SK-N-SH (cell line): ENCODE data around the gene RGR. TPM values are rescaled to one million over a fixed set of nuclear protein-coding genes. Genes with fewer than 3 reads are reported as not detected.

Experiments used
- CTCF ChIA-PET: fragments of 300-600, 350-600 bp; formaldehyde crosslinking; extraction: SDS; loops from one replicate; lab custom pipeline; 2021; lab: Yijun Ruan, JAX
- POLR2A ChIA-PET: fragments of 350-600 bp; sonication (Branson Sonifier 250); formaldehyde crosslinking; extraction: SDS; loops from one replicate; lab custom pipeline; 2020; ENCODE audit warnings: antibody characterized with exemption, inconsistent platforms; lab: Yijun Ruan, JAX
- DNase-seq: peaks from one replicate; pipeline ENCODE4 v3.0.0; 2012
- H2AFZ ChIP-seq: fragments of 200-600 bp; sonication (generic); 2 replicates; pipeline ENCODE4 v1.8.1; 2016; ENCODE audit warnings: antibody characterized with exemption, mild to moderate bottlenecking, low read depth
- H3F3A ChIP-seq: fragments of 200-600 bp; sonication (generic); replicated peaks from 2 replicates; pipeline ENCODE3; 2016; ENCODE audit warnings: antibody characterized with exemption, mild to moderate bottlenecking; ENCODE audit not compliant: insufficient read depth
- H3K27ac ChIP-seq, 2 experiments: fragments of 200-500 bp in 1 of 2; fragments of 200-600 bp in 1 of 2; sonication (Bioruptor generic) in 1 of 2; sonication (generic), shearing (Covaris generic) in 1 of 2; 2 replicates each; pipeline versions ENCODE4 v1.5.1 to v1.6.1; 2014 to 2016; ENCODE audit warnings: low read depth in 2 of 2, inconsistent platforms in 1 of 2, low read length in 1 of 2, mild to moderate bottlenecking in 1 of 2, mixed read lengths in 1 of 2
- H3K27me3 ChIP-seq: fragments of 200-600 bp; sonication (generic), shearing (Covaris generic); 2 replicates; pipeline ENCODE4 v1.6.1; 2016; ENCODE audit warnings: mixed run types; ENCODE audit not compliant: insufficient read depth
- H3K36me3 ChIP-seq, 2 experiments: fragments of 200-500 bp in 1 of 2; fragments of 200-600 bp in 1 of 2; sonication (Bioruptor generic) in 1 of 2; sonication (generic) in 1 of 2; replicated peaks in 1 of 2; 2 replicates each; pipeline versions ENCODE3 to v1.5.1; 2014 to 2016; ENCODE audit warnings: low read length in 1 of 2, mild to moderate bottlenecking in 1 of 2; ENCODE audit not compliant: insufficient read depth in 2 of 2, control insufficient read depth in 1 of 2
- H3K4me1 ChIP-seq, 2 experiments: fragments of 200-500 bp in 1 of 2; fragments of 200-600 bp in 1 of 2; sonication (Bioruptor generic) in 1 of 2; sonication (generic), shearing (Covaris generic) in 1 of 2; 2 replicates each; pipeline versions ENCODE4 v1.5.1 to v1.6.1; 2014 to 2016; ENCODE audit warnings: low read depth in 1 of 2, low read length in 1 of 2, mixed run types in 1 of 2; ENCODE audit not compliant: insufficient read depth in 2 of 2, control insufficient read depth in 1 of 2
- H3K4me2 ChIP-seq: fragments of 200-600 bp; sonication (generic), shearing (Covaris generic); 2 replicates; pipeline ENCODE4 v1.6.1; 2017; ENCODE audit warnings: mixed run types
- H3K4me3 ChIP-seq, 2 experiments: fragments of 200-500 bp in 1 of 2; fragments of 200-600 bp in 1 of 2; sonication (Bioruptor generic) in 1 of 2; sonication (generic), shearing (Covaris generic) in 1 of 2; 2 replicates each; pipeline versions ENCODE4 v1.5.1 to v1.8.1; 2014 to 2016; ENCODE audit warnings: low read depth in 2 of 2, inconsistent platforms in 1 of 2, low read length in 1 of 2, mild to moderate bottlenecking in 1 of 2, mixed read lengths in 1 of 2, moderate library complexity in 1 of 2
- H3K79me2 ChIP-seq: fragments of 200-600 bp; sonication (generic); 2 replicates; pipeline ENCODE4 v1.8.1; 2017; ENCODE audit warnings: mild to moderate bottlenecking; ENCODE audit not compliant: insufficient read depth
- H3K9ac ChIP-seq: fragments of 200-600 bp; sonication (generic); 2 replicates; pipeline ENCODE4 v1.6.1; 2017; ENCODE audit warnings: mixed run types
- H3K9me2 ChIP-seq: fragments of 200-600 bp; sonication (generic); 2 replicates; pipeline ENCODE4 v1.6.1; 2017; ENCODE audit warnings: mixed run types
- H3K9me3 ChIP-seq: fragments of 200-600 bp; sonication (generic); 2 replicates; pipeline ENCODE4 v1.6.1; 2017; ENCODE audit warnings: mixed run types, mild to moderate bottlenecking, moderate library complexity
- H4K20me1 ChIP-seq: fragments of 200-600 bp; sonication (generic); 2 replicates; pipeline ENCODE4 v1.6.1; 2017; ENCODE audit warnings: mild to moderate bottlenecking, mixed run types; ENCODE audit not compliant: insufficient read depth
- CHD2 ChIP-seq: fragments of 150-350 bp; IDR thresholded peaks from 2 replicates; pipeline ENCODE4 v1.6.1; 2018; ENCODE audit warnings: low read length; ENCODE audit not compliant: partially characterized antibody
- EP300 ChIP-seq, 2 experiments: IDR thresholded peaks; 2 replicates each; pipeline versions ENCODE4 v1.4.0 to v1.6.1; 2012; ENCODE audit warnings: borderline replicate concordance in 1 of 2, low read depth in 1 of 2, low read length in 1 of 2
- FOSL2 ChIP-seq: IDR thresholded peaks from 2 replicates; pipeline ENCODE4 v1.4.0; 2012; ENCODE audit warnings: low read depth, mild to moderate bottlenecking, moderate library complexity, borderline replicate concordance
- FOXM1 ChIP-seq: IDR thresholded peaks from 2 replicates; pipeline ENCODE4 v1.4.0; 2012; ENCODE audit warnings: low read depth, mild to moderate bottlenecking
- GABPA ChIP-seq: IDR thresholded peaks from 2 replicates; pipeline ENCODE4 v1.4.0; 2012; ENCODE audit warnings: low read depth, mild to moderate bottlenecking
- MEF2A ChIP-seq: IDR thresholded peaks from 2 replicates; pipeline ENCODE4 v1.4.0; 2012; ENCODE audit warnings: low read depth, borderline replicate concordance
- NFIC ChIP-seq: IDR thresholded peaks from 2 replicates; pipeline ENCODE4 v1.4.0; 2012; ENCODE audit warnings: borderline replicate concordance
- NRF1 ChIP-seq: IDR thresholded peaks from 2 replicates; pipeline ENCODE4 v1.6.1; 2012; ENCODE audit warnings: low read depth, mild to moderate bottlenecking, low read length
- POLR2AphosphoS5 ChIP-seq: IDR thresholded peaks from 2 replicates; pipeline ENCODE4 v1.6.1; 2012; ENCODE audit warnings: low read depth, low read length
- RAD21 ChIP-seq: IDR thresholded peaks from 2 replicates; pipeline ENCODE4 v1.6.1; 2012; ENCODE audit warnings: mild to moderate bottlenecking, low read length
- RCOR1 ChIP-seq: fragments of 150-350 bp; IDR thresholded peaks from 2 replicates; pipeline ENCODE4 v1.6.1; 2017; ENCODE audit warnings: antibody characterized with exemption, low read length
- REST ChIP-seq: IDR thresholded peaks from 2 replicates; pipeline ENCODE4 v1.6.1; 2012; ENCODE audit warnings: mild to moderate bottlenecking, low read depth, low read length, moderate library complexity
- RFX5 ChIP-seq: IDR thresholded peaks from 2 replicates; pipeline ENCODE4 v1.6.1; 2012; ENCODE audit warnings: mild to moderate bottlenecking, improper control_type of control experiment, low read length
- WGBS: methylation state at CpG from one replicate; pipeline ENCODE4 v1.1.6; 2017; ENCODE audit warnings: low lambda C conversion rate; 5-methylcytosine and 5-hydroxymethylcytosine counted together
- polyA plus RNA-seq, 3 experiments: library from polyadenylated mRNA; depleted of rRNA; stranded (reverse); fragments of >200 nt; gene quantifications; 2 replicates each; pipeline ENCODE4 v1.2.3, GENCODE V29; 2012
- TF ChIP-seq, protein P1 (sequence below): IDR thresholded peaks from 2 replicates; pipeline ENCODE4; 2012
- TF ChIP-seq, protein P2 (sequence below): fragments of 200-600 bp; sonication (generic); IDR thresholded peaks from 2 replicates; pipeline ENCODE4 v1.6.1; 2017; ENCODE audit warnings: antibody characterized with exemption, mild to moderate bottlenecking, moderate library complexity
- TF ChIP-seq, protein P3 (sequence below): IDR thresholded peaks from 2 replicates; pipeline ENCODE4 v1.4.0; 2012; ENCODE audit warnings: low read depth, borderline replicate concordance

RGR gene
- polyA plus RNA-seq, 1 of the 3 experiments (the other 2 are of a cell fraction): not detected

GRCh38 chr10:84290235-84290634 is 45.4 kb downstream of the RGR start:
- no peak for DNase-seq
- Histone ChIP-seq H3K4me2 (no peak overlapping the region), H3K9ac (no peak overlapping the region), H4K20me1 (no peaks in the 10 kb centered on the region)
- POLR2A ChIA-PET: no interaction called here
- no peak for TF ChIP-seq RFX5
- TF ChIP-seq, protein P1, sequence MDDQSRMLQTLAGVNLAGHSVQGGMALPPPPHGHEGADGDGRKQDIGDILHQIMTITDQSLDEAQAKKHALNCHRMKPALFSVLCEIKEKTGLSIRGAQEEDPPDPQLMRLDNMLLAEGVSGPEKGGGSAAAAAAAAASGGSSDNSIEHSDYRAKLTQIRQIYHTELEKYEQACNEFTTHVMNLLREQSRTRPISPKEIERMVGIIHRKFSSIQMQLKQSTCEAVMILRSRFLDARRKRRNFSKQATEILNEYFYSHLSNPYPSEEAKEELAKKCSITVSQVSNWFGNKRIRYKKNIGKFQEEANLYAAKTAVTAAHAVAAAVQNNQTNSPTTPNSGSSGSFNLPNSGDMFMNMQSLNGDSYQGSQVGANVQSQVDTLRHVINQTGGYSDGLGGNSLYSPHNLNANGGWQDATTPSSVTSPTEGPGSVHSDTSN: no peak
- no peak for TF ChIP-seq CHD2
- TF ChIP-seq FOXM1: no peak
- no peak for TF ChIP-seq FOSL2
- no peak for TF ChIP-seq RAD21
- TF ChIP-seq MEF2A: no peak
- TF ChIP-seq RCOR1: no peak
- TF ChIP-seq EP300 (IDR thresholded peaks at IDR 0.05; ENCODE audit: borderline replicate concordance in 1 of 2, low read depth in 1 of 2, low read length in 1 of 2): no peak
- TF ChIP-seq, protein P2, sequence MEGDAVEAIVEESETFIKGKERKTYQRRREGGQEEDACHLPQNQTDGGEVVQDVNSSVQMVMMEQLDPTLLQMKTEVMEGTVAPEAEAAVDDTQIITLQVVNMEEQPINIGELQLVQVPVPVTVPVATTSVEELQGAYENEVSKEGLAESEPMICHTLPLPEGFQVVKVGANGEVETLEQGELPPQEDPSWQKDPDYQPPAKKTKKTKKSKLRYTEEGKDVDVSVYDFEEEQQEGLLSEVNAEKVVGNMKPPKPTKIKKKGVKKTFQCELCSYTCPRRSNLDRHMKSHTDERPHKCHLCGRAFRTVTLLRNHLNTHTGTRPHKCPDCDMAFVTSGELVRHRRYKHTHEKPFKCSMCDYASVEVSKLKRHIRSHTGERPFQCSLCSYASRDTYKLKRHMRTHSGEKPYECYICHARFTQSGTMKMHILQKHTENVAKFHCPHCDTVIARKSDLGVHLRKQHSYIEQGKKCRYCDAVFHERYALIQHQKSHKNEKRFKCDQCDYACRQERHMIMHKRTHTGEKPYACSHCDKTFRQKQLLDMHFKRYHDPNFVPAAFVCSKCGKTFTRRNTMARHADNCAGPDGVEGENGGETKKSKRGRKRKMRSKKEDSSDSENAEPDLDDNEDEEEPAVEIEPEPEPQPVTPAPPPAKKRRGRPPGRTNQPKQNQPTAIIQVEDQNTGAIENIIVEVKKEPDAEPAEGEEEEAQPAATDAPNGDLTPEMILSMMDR: no peak
- TF ChIP-seq GABPA: no peak
- TF ChIP-seq, protein P3, sequence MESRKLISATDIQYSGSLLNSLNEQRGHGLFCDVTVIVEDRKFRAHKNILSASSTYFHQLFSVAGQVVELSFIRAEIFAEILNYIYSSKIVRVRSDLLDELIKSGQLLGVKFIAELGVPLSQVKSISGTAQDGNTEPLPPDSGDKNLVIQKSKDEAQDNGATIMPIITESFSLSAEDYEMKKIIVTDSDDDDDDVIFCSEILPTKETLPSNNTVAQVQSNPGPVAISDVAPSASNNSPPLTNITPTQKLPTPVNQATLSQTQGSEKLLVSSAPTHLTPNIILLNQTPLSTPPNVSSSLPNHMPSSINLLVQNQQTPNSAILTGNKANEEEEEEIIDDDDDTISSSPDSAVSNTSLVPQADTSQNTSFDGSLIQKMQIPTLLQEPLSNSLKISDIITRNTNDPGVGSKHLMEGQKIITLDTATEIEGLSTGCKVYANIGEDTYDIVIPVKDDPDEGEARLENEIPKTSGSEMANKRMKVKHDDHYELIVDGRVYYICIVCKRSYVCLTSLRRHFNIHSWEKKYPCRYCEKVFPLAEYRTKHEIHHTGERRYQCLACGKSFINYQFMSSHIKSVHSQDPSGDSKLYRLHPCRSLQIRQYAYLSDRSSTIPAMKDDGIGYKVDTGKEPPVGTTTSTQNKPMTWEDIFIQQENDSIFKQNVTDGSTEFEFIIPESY: no peak
- no peak for TF ChIP-seq REST
- TF ChIP-seq NFIC: no peak
- TF ChIP-seq POLR2AphosphoS5: no peak
- no peak for TF ChIP-seq NRF1
- TF ChIP-seq, all 33 proteins: peak for 0
- Histone ChIP-seq H3K27me3 (no peaks in the 10 kb centered on the region; the same call in 1 of the 2 replicates), H3K36me3 (no peaks in the 10 kb centered on the region), H3K79me2 (no peaks in the 10 kb centered on the region), H3K4me1 (peaks cover 0 to 7% of the 10 kb centered on the region in 2 experiments; a peak in 2 of 4 replicates), H3K27ac (no peak overlapping the region), H3K4me3 (no peak overlapping the region), H3F3A (no peaks in the 10 kb centered on the region), H3K9me2 (no peaks in the 10 kb centered on the region), H3K9me3 (no peaks in the 10 kb centered on the region), H2AFZ (no peak overlapping the region)
- CTCF ChIA-PET: interaction anchor here (0.7 to 1.9 kb wide), 4 partner anchors 22 to 85 kb away, joined by 3 to 7 read pairs (median 6); no protein-coding TSS in a partner anchor
- WGBS: 13% methylated on average over 3 of the region's 3 CpGs
